Nephron (organoid): ENCODE data around the gene FAH.

Experiments
- H3K27ac Mint-ChIP-seq, 3 experiments: 2 replicates each; pipeline ENCODE4 v1.8.0; 2020; ENCODE audit warnings: mixed read lengths in 3 of 3, mild to moderate bottlenecking in 2 of 3, moderate library complexity in 1 of 3
- H3K27me3 Mint-ChIP-seq: 2 replicates; pipeline ENCODE4 v1.8.0; 2021; ENCODE audit warnings: low read depth, mild to moderate bottlenecking, moderate library complexity, mixed read lengths
- H3K36me3 Mint-ChIP-seq: 2 replicates; pipeline ENCODE4 v1.8.0; 2020; ENCODE audit warnings: low read depth, mixed read lengths
- H3K4me1 Mint-ChIP-seq: 2 replicates; pipeline ENCODE4 v1.8.0; 2020; ENCODE audit warnings: mixed read lengths
- H3K4me3 Mint-ChIP-seq, 3 experiments: 2 replicates each; pipeline ENCODE4 v1.8.0; 2020; ENCODE audit warnings: mild to moderate bottlenecking in 3 of 3, mixed read lengths in 3 of 3, moderate library complexity in 2 of 3
- H3K9me3 Mint-ChIP-seq: 2 replicates; pipeline ENCODE4 v1.8.0; 2020; ENCODE audit warnings: mixed read lengths
- TF ChIP-seq, protein P1 (sequence below), 3 experiments: fragments of 200-600 bp; sonication (generic); IDR thresholded peaks; one replicate each; pipeline ENCODE4 v1.5.0; 2021; ENCODE audit warnings: antibody characterized with exemption in 3 of 3; ENCODE audit not compliant: unreplicated experiment in 3 of 3

Gene FAH

DNA sequence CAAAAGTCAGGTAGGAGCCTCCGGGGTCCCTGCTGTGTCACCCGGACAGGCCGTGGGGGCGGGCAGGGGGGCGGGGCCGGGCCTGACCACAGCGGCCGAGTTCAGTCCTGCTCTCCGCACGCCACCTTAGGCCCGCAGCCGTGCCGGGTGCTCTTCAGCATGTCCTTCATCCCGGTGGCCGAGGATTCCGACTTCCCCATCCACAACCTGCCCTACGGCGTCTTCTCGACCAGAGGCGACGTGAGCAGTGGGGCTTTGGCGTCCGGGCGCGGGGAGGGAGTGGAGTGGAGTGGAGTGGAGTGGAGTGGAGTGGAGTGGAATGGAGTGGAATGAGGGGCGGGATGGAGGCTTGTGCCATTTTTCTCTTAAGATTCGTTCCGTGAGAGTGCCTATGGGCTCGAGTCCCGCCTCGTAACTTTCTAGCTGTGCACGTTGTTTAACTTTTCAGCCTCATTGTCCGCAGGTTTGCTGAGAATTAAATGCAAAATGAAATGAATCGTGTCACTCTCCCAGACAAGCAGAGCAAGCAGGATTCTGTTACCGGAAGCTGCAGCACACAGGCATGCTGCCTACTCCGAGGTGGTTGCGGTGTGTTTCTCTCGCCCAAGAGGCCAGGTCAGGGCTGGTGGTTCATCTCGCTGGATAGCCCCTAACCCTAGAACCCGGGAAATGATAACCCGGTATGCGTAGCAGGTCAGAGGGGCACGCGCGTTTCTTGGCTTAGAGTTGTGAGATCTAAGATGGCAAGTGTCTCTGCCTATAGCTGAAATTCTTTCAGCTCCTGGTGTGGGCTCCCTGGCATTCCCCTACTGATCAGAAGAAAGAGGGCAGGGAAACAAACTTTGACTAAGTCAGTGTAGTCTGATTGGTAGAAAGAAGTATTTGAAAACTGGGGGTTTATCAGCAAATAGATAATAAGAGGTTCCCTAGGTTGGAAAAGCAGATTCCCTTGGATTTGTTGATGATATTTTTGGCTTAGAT is at the start of gene FAH:
FAH (plus strand) TSS at position 104 of the 981 bp plus-strand sequence; CDS start at position 160, 56 bp downstream.
- Mint-ChIP-seq H3K27me3 (no peaks in the 10 kb centered on the region), H3K36me3 (no peaks in the 10 kb centered on the region), H3K27ac (peak within 1 kb of the TSS; percentile 48 to 93 (median 86)), H3K4me3 (peak within 1 kb of the TSS; percentile 93 to 96 (median 95)), H3K4me1 (peaks cover 40% of the 10 kb centered on the region), H3K9me3 (no peaks in the 10 kb centered on the region)
- TF ChIP-seq, protein P1, sequence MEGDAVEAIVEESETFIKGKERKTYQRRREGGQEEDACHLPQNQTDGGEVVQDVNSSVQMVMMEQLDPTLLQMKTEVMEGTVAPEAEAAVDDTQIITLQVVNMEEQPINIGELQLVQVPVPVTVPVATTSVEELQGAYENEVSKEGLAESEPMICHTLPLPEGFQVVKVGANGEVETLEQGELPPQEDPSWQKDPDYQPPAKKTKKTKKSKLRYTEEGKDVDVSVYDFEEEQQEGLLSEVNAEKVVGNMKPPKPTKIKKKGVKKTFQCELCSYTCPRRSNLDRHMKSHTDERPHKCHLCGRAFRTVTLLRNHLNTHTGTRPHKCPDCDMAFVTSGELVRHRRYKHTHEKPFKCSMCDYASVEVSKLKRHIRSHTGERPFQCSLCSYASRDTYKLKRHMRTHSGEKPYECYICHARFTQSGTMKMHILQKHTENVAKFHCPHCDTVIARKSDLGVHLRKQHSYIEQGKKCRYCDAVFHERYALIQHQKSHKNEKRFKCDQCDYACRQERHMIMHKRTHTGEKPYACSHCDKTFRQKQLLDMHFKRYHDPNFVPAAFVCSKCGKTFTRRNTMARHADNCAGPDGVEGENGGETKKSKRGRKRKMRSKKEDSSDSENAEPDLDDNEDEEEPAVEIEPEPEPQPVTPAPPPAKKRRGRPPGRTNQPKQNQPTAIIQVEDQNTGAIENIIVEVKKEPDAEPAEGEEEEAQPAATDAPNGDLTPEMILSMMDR (IDR thresholded peaks at IDR 0.05; ENCODE audit: unreplicated experiment in 3 of 3), result no peak

DNA sequence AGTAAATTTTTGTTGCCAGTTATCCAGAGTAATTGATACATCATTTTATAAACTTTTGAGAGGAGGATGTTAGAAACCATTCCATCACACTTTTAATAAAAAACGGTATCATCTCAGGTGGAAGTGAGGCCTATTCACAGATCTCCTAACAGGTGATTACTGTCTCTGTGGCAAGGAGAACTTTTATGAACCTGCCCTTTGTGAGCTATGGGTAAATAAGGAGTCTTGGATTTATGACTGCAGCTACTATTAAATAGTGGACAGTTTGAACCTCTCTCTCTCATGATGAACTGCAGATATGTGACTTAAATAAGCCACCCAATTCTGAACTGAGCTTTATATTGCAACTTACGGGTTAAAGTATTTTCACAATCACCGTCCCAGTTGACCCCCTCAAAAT is 47.6 kb upstream of the FAH start:
- Mint-ChIP-seq H3K4me1 (peaks cover 15% of the 10 kb centered on the region), H3K27ac (no peak overlapping the region)

DNA sequence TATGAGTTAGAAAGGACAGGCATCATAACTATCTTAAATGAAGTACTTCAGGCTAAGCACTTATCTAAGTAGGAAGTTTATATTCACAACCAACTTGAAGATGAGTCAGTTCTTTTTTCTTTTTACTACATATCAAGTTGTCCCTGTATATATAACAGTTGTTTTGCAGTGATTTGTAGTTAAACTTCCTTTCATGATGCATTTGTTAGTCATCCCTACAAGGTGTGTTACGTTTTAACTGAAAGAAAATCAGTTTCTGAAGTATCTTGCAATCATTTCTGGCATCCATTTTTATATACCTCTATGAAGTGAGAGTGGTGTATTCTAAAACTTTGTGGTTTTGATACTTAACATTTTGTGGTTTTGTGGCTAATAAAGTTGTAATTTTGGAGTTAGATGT is 47.2 kb upstream of the FAH start:
- Mint-ChIP-seq H3K36me3 (peaks cover 22% of the 10 kb centered on the region), H3K27ac (no peak overlapping the region), H3K4me1 (peaks cover 15% of the 10 kb centered on the region), H3K9me3 (no peaks in the 10 kb centered on the region), H3K27me3 (no peaks in the 10 kb centered on the region), H3K4me3 (no peak overlapping the region)
- TF ChIP-seq, protein P1 (IDR thresholded peaks at IDR 0.05; ENCODE audit: unreplicated experiment in 3 of 3), result no peak

More for the DNA sequence above, 47.6 kb upstream of the FAH start:
- Mint-ChIP-seq H3K4me3 (no peak overlapping the region), H3K36me3 (peaks cover 22% of the 10 kb centered on the region), H3K9me3 (no peaks in the 10 kb centered on the region), H3K27me3 (no peaks in the 10 kb centered on the region)
- TF ChIP-seq, protein P1 (IDR thresholded peaks at IDR 0.05; ENCODE audit: unreplicated experiment in 3 of 3), result no peak

DNA sequence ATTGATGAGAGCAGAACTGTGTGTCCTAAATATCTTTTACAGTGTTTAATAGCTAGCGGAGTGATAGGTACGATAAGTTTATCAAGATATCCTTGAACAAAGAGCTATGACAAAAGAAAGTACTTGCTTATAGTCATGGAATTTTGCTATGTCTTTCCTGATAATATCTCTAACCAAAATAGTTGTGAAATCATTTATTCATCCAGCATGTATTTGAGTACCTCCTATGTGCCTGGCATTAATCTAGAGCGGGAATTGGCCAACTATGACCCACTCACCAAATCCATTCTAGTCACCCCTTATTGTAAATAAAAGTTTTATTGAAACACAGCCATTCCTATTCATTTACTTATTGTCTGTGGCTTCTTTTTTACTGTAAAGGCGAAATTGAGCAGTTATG is 46.7 kb upstream of the FAH start:
- peaks cover 15% of the 10 kb centered on the region for H3K4me1 Mint-ChIP-seq
- peaks cover 19% of the 10 kb centered on the region for H3K36me3 Mint-ChIP-seq
- TF ChIP-seq, protein P1 (IDR thresholded peaks at IDR 0.05; ENCODE audit: unreplicated experiment in 3 of 3), result no peak
- H3K4me3 Mint-ChIP-seq, result no peak overlapping the region
- H3K27ac Mint-ChIP-seq, result no peak overlapping the region
- no peaks in the 10 kb centered on the region for H3K27me3 Mint-ChIP-seq
- no peaks in the 10 kb centered on the region for H3K9me3 Mint-ChIP-seq

GRCh38 chr15:80107204-80107603 is 45.6 kb upstream of the FAH start:
- Mint-ChIP-seq H3K27me3 (no peaks in the 10 kb centered on the region), H3K36me3 (peaks cover 15% of the 10 kb centered on the region), H3K9me3 (no peaks in the 10 kb centered on the region), H3K27ac (no peak overlapping the region), H3K4me1 (peaks cover 15% of the 10 kb centered on the region), H3K4me3 (no peak overlapping the region)
- TF ChIP-seq, protein P1 (IDR thresholded peaks at IDR 0.05; ENCODE audit: unreplicated experiment in 3 of 3), result no peak
